ENCODE results near the gene CCL13. TPM values are rescaled to one million over a fixed set of nuclear protein-coding genes. Genes with fewer than 3 reads are reported as not detected.

The CCL13 gene
- total RNA-seq, 2 donors from 2014 or later: 0.90 to 1.3 TPM

- DNase-seq (ENCODE audit: low spot score): no peak
- no peak within 1 kb of the TSS for H3K4me3 ChIP-seq
- TF ChIP-seq CTCF (IDR thresholded peaks at IDR 0.05): no peak
- H3K27me3 ChIP-seq: no peaks in the 10 kb centered on the region
- no peak within 1 kb of the TSS for H3K27ac ChIP-seq
- no peaks in the 10 kb centered on the region for H3K9me3 ChIP-seq
- no peaks in the 10 kb centered on the region for H3K36me3 ChIP-seq
- H3K4me1 ChIP-seq: peaks cover 0 to 9% of the 10 kb centered on the region in 2 donors
Measured at GRCh38 chr17:34363183-34363661, 6.9 kb downstream of the CCL13 start, which contains the start of gene CCL1. Gene CCL1, minus strand, starts transcription at chr17:34363233. Its CDS starts 72 bp downstream, at chr17:34363161.

- Histone ChIP-seq H3K9me3 (no peaks in the 10 kb centered on the region), H3K27ac (no peak overlapping the region), H3K4me1 (peaks cover 0 to 9% of the 10 kb centered on the region in 2 donors), H3K36me3 (no peaks in the 10 kb centered on the region), H3K4me3 (no peak overlapping the region), H3K27me3 (no peaks in the 10 kb centered on the region)
- DNase-seq (ENCODE audit: low spot score): no peak
- no peak for TF ChIP-seq CTCF (IDR thresholded peaks at IDR 0.05)
Measured at GRCh38 chr17:34364751-34365150, 8.5 kb downstream of the CCL13 start.

- Histone ChIP-seq H3K36me3 (no peaks in the 10 kb centered on the region), H3K4me3 (no peak overlapping the region), H3K27ac (no peak overlapping the region), H3K4me1 (peaks cover 0 to 9% of the 10 kb centered on the region in 2 donors), H3K27me3 (no peaks in the 10 kb centered on the region), H3K9me3 (no peaks in the 10 kb centered on the region)
- no peak for TF ChIP-seq CTCF (IDR thresholded peaks at IDR 0.05)
- no peak for DNase-seq (ENCODE audit: low spot score)
Measured at GRCh38 chr17:34365340-34365739, 9.1 kb downstream of the CCL13 start.

GRCh38 chr17:34366010-34366409, 9.7 kb downstream of the CCL13 start:
- H3K36me3 ChIP-seq: no peaks in the 10 kb centered on the region
- no peaks in the 10 kb centered on the region for H3K27me3 ChIP-seq
- no peak overlapping the region for H3K27ac ChIP-seq
- DNase-seq (ENCODE audit: low spot score): no peak
- no peaks in the 10 kb centered on the region for H3K9me3 ChIP-seq
- no peak overlapping the region for H3K4me3 ChIP-seq
- peaks cover 0 to 4% of the 10 kb centered on the region in 2 donors for H3K4me1 ChIP-seq
- no peak for TF ChIP-seq CTCF (IDR thresholded peaks at IDR 0.05)

- no peaks in the 10 kb centered on the region for H3K9me3 ChIP-seq
- no peak for TF ChIP-seq CTCF (IDR thresholded peaks at IDR 0.05)
- H3K27ac ChIP-seq: no peak overlapping the region
- no peak overlapping the region for H3K4me3 ChIP-seq
- no peak for DNase-seq (ENCODE audit: low spot score)
- H3K36me3 ChIP-seq: no peaks in the 10 kb centered on the region
- no peaks in the 10 kb centered on the region for H3K4me1 ChIP-seq
- no peaks in the 10 kb centered on the region for H3K27me3 ChIP-seq
Measured at GRCh38 chr17:34366529-34367107, 10.3 kb downstream of the CCL13 start.
